Measurements from ENCODE around the gene C1QC.

The C1QC gene

DNA sequence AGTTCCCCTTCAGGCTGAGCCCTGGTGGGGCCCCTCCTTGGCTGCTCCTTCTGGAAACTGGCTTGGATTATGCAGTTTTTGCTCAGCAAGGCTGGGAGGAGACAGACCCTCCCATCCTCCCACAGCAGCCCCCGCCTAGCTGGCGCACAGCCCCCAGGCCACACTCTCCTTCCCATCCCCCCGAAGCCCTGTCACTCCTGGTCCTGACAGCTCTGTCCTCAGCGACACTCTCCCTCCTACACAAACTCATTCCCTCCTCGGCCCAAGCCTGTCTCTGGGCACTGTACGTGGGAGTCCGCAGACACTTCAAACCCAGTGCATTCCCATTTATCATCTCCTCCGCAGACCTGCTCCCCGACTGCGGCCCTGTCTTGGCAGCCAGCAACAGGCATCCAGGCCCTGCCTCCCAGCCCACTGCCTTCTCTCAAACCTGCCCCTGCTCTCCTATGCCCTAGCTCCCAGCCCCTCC, 42.2 kb downstream of the C1QC start:
- H3K4me3 ChIP-seq (ENCODE audit: control insufficient read depth, low read depth, low read length) = no peak overlapping the region
- TF ChIP-seq, protein P1, sequence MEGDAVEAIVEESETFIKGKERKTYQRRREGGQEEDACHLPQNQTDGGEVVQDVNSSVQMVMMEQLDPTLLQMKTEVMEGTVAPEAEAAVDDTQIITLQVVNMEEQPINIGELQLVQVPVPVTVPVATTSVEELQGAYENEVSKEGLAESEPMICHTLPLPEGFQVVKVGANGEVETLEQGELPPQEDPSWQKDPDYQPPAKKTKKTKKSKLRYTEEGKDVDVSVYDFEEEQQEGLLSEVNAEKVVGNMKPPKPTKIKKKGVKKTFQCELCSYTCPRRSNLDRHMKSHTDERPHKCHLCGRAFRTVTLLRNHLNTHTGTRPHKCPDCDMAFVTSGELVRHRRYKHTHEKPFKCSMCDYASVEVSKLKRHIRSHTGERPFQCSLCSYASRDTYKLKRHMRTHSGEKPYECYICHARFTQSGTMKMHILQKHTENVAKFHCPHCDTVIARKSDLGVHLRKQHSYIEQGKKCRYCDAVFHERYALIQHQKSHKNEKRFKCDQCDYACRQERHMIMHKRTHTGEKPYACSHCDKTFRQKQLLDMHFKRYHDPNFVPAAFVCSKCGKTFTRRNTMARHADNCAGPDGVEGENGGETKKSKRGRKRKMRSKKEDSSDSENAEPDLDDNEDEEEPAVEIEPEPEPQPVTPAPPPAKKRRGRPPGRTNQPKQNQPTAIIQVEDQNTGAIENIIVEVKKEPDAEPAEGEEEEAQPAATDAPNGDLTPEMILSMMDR (conservative IDR thresholded peaks at IDR 0.05; ENCODE audit: control insufficient read depth, insufficient read depth, low read depth, low read length) = no peak
- DNase-seq (ENCODE audit: low read depth) = no peak

- TF ChIP-seq, protein P1 (conservative IDR thresholded peaks at IDR 0.05; ENCODE audit: control insufficient read depth, insufficient read depth, low read depth, low read length) = no peak
- DNase-seq (ENCODE audit: low read depth) = no peak
These were observed 43.8 kb downstream of the C1QC start for GRCh38 chr1:22687191-22687590.

DNA sequence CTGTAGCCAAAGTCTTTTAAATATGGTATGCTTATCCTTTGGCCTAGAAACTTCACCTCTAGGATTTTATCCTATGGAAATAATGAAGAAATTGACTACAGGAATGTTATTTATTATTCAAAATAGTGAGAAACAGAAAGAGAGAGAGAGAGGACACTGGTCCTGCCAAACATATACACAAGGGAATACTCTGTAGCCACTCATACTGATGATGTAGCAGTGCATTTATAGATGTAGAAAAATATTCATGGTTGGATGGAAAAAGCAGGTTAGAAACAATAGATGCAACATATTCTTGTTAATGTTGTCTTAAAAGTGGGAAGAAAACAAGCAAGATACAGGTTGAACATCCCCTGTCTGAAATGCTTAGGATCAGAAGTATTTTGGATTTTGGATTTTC, 45.0 kb downstream of the C1QC start:
- no peak overlapping the region for H3K4me3 ChIP-seq (ENCODE audit: control insufficient read depth, low read depth, low read length)
- TF ChIP-seq, protein P1 (conservative IDR thresholded peaks at IDR 0.05; ENCODE audit: control insufficient read depth, insufficient read depth, low read depth, low read length) = no peak
- DNase-seq (ENCODE audit: low read depth) = no peak

More at GRCh38 chr1:22687191-22687590, 43.8 kb downstream of the C1QC start:
- no peak overlapping the region for H3K4me3 ChIP-seq (ENCODE audit: control insufficient read depth, low read depth, low read length)

GRCh38 chr1:22689505-22689904, 46.1 kb downstream of the C1QC start:
- TF ChIP-seq, protein P1 (conservative IDR thresholded peaks at IDR 0.05; ENCODE audit: control insufficient read depth, insufficient read depth, low read depth, low read length) = no peak
- peak; percentile 82 for DNase-seq (ENCODE audit: low read depth)
- H3K4me3 ChIP-seq (ENCODE audit: control insufficient read depth, low read depth, low read length) = no peak overlapping the region

- H3K4me3 ChIP-seq (ENCODE audit: control insufficient read depth, low read depth, low read length) = no peak overlapping the region
- TF ChIP-seq, protein P1 (conservative IDR thresholded peaks at IDR 0.05; ENCODE audit: control insufficient read depth, insufficient read depth, low read depth, low read length) = no peak
- DNase-seq (ENCODE audit: low read depth) = no peak
These were observed 47.8 kb downstream of the C1QC start for GRCh38 chr1:22691031-22691753.

DNA sequence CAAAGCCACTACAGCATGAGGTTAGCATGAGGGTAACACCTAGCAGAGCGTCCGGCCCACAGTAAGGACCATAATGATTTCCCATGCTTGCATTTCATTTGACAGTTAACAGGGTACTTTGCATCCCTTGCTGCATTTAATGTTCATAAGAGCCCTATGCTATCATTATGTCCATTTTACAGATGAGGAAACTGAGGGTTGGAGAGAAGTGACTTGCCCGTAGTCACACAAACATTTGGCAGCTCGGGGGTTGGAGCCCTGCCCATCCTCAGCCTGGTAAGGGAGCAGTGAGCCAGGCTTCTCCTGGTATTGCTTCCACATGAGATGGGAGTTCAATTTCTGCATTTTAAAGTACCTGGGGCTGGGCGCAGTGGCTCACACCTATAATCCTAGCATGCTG, 50.7 kb downstream of the C1QC start:
- TF ChIP-seq, protein P1 (conservative IDR thresholded peaks at IDR 0.05; ENCODE audit: control insufficient read depth, insufficient read depth, low read depth, low read length) = no peak
- no peak for DNase-seq (ENCODE audit: low read depth)
- no peak overlapping the region for H3K4me3 ChIP-seq (ENCODE audit: control insufficient read depth, low read depth, low read length)

All from fibroblast of mammary gland (primary cell).